ENCODE data around the gene MRC2. TPM values are rescaled to one million over a fixed set of nuclear protein-coding genes. Genes with fewer than 3 reads are reported as not detected.

Gene MRC2
- total RNA-seq, 1 experiment from 2014 or later, result 12.3 TPM

DNA sequence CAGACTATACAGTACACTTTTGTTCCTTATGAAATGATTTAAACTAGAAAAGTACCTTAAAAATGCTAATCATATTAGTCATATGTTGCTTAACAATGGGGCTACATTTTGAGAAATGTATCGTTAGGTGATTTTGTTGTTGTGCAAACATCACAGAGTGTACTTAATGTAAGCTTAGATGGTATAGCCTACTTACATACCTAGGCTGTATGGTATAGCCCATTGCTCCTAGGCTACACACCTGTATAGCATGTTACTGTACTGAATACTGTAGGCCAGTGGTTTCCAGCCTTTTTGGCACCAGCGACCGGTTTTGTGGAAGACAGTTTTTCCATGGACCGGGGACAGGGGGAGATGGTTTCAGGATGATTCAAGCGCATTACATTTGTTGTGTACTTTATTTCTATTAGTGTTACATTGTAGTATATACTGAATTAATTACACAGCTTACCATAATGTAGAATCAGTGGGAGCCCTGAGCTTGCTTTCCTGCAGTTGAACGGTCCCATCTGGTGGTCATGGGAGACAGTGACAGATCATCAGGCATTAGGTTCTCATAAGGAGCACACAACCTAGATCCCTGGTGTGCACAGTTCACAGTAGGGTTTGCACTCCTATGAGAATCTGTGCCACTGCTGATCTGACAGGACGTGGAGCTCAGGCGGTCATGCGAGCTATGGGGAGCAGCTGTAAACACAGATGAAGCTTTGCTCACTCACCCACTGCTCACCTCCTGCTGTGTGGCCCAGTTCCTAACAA, 35.0 kb upstream of the MRC2 start:
- no peaks in the 10 kb centered on the region for H3K27me3 Mint-ChIP-seq (ENCODE audit: insufficient read depth, unreplicated experiment)
- H3K27ac Mint-ChIP-seq (ENCODE audit: low read depth, unreplicated experiment), result no peak overlapping the region
- H3K4me1 Mint-ChIP-seq (ENCODE audit: insufficient read depth, unreplicated experiment), result peaks cover 4% of the 10 kb centered on the region
- CTCF ChIA-PET, result interaction anchor here (0.6 to 0.9 kb wide), 4 partner anchors 9 to 168 kb away, joined by 3 read pairs; no protein-coding TSS in a partner anchor
- intact Hi-C loops (cut with micrococcal nuclease), result no loop called here
- peak; percentile 53 for DNase-seq (ENCODE audit: unreplicated experiment)
- peaks cover 51% of the 10 kb centered on the region for H3K36me3 Mint-ChIP-seq (ENCODE audit: insufficient read depth, unreplicated experiment)
- TF ChIP-seq CTCF (IDR thresholded peaks at IDR 0.05; ENCODE audit: unreplicated experiment), result no peak
- no peak overlapping the region for H3K4me3 Mint-ChIP-seq (ENCODE audit: unreplicated experiment)
- POLR2A ChIA-PET, result interaction anchor here (0.6 to 1.0 kb wide), 3 partner anchors 15 to 40 kb away, joined by 3 to 5 read pairs (median 3); no protein-coding TSS in a partner anchor
- no TSS peak for BruUV-seq (replicated peaks)
- H3K9me3 Mint-ChIP-seq (ENCODE audit: unreplicated experiment), result no peaks in the 10 kb centered on the region

GRCh38 chr17:62595484-62595883, 32.0 kb upstream of the MRC2 start:
- H3K4me1 Mint-ChIP-seq (ENCODE audit: insufficient read depth, unreplicated experiment), result peaks cover 19% of the 10 kb centered on the region
- no peaks in the 10 kb centered on the region for H3K9me3 Mint-ChIP-seq (ENCODE audit: unreplicated experiment)
- H3K27me3 Mint-ChIP-seq (ENCODE audit: insufficient read depth, unreplicated experiment), result no peaks in the 10 kb centered on the region
- no peak overlapping the region for H3K27ac Mint-ChIP-seq (ENCODE audit: low read depth, unreplicated experiment)
- CTCF ChIA-PET, result interaction anchor here (1.2 kb wide), 1 partner anchor 110 kb away, joined by 4 read pairs; no protein-coding TSS in a partner anchor
- BruUV-seq (replicated peaks), result no TSS peak
- H3K36me3 Mint-ChIP-seq (ENCODE audit: insufficient read depth, unreplicated experiment), result peaks cover 64% of the 10 kb centered on the region
- POLR2A ChIA-PET, result no interaction called here
- no peak overlapping the region for H3K4me3 Mint-ChIP-seq (ENCODE audit: unreplicated experiment)
- no peak for DNase-seq (ENCODE audit: unreplicated experiment)
- intact Hi-C loops (cut with micrococcal nuclease), result no loop called here
- no peak for TF ChIP-seq CTCF (IDR thresholded peaks at IDR 0.05; ENCODE audit: unreplicated experiment)

DNA sequence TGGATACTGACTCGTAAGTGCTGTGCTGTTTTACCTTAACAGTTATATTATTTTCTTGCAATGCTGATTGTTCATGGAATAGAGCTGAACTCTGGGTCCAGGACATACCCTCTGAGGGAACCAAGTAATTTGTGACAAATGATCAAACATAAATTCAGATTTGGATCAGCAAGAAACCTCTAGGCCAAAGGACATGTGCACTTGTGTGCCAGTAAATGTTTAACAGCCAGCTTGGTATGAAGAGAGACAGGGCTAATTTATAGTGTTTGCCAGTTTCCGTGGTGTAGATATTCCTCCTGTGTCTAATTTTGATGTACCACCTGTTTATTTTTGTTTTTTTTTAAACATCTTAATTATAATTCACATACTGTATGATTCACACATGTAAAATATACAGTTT, 30.8 kb upstream of the MRC2 start:
- no peaks in the 10 kb centered on the region for H3K27me3 Mint-ChIP-seq (ENCODE audit: insufficient read depth, unreplicated experiment)
- no peak overlapping the region for H3K27ac Mint-ChIP-seq (ENCODE audit: low read depth, unreplicated experiment)
- intact Hi-C loops (cut with micrococcal nuclease), result no loop called here
- no peak overlapping the region for H3K4me3 Mint-ChIP-seq (ENCODE audit: unreplicated experiment)
- CTCF ChIA-PET, result interaction anchor here (1.2 kb wide), 1 partner anchor 111 kb away, joined by 4 read pairs; no protein-coding TSS in a partner anchor
- no peak for DNase-seq (ENCODE audit: unreplicated experiment)
- no peak for TF ChIP-seq CTCF (IDR thresholded peaks at IDR 0.05; ENCODE audit: unreplicated experiment)
- no peaks in the 10 kb centered on the region for H3K9me3 Mint-ChIP-seq (ENCODE audit: unreplicated experiment)
- POLR2A ChIA-PET, result no interaction called here
- peaks cover 23% of the 10 kb centered on the region for H3K4me1 Mint-ChIP-seq (ENCODE audit: insufficient read depth, unreplicated experiment)
- peaks cover 67% of the 10 kb centered on the region for H3K36me3 Mint-ChIP-seq (ENCODE audit: insufficient read depth, unreplicated experiment)
- BruUV-seq (replicated peaks), result no TSS peak

DNA sequence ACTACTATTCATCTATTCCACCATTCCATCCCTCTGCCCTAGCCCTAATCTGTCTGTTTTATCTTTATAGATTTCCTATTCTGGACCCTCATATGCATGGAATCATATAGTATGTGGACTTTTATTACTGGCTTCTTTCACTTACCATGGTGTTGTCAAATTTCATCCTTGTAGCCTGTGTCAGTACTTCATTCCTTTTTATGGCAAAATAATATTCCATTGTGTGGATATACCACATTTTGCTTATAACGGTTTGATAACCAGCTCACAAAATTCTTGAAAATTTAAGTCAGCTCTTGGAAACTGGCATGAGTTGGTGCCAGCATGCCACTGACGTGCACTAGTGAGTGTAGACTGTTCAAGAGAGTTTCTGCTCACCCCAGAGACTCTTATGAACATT, 30.3 kb upstream of the MRC2 start:
- POLR2A ChIA-PET, result interaction anchor here (0.8 kb wide), 1 partner anchor 10 kb away, joined by 3 read pairs; no protein-coding TSS in a partner anchor
- no peak for TF ChIP-seq CTCF (IDR thresholded peaks at IDR 0.05; ENCODE audit: unreplicated experiment)
- Mint-ChIP-seq H3K36me3 (ENCODE audit: insufficient read depth, unreplicated experiment) (peaks cover 69% of the 10 kb centered on the region), H3K27ac (ENCODE audit: low read depth, unreplicated experiment) (no peak overlapping the region), H3K4me1 (ENCODE audit: insufficient read depth, unreplicated experiment) (peaks cover 23% of the 10 kb centered on the region), H3K27me3 (ENCODE audit: insufficient read depth, unreplicated experiment) (no peaks in the 10 kb centered on the region), H3K9me3 (ENCODE audit: unreplicated experiment) (no peaks in the 10 kb centered on the region), H3K4me3 (ENCODE audit: unreplicated experiment) (no peak overlapping the region)
- CTCF ChIA-PET, result no interaction called here
- DNase-seq (ENCODE audit: unreplicated experiment), result no peak
- no TSS peak for BruUV-seq (replicated peaks)
- intact Hi-C loops (cut with micrococcal nuclease), result no loop called here

All from MCF 10A (cell line).